GM21576 (cell line): ENCODE measurements around the gene PEPD.
"Not testable (repeated sequence)": the region's sequence is repeated elsewhere in the genome, so short reads cannot be mapped to it uniquely, and the experiment has no call there.

Experiments
- ATAC-seq: cut with Tn5 transposase; IDR thresholded peaks from one replicate; pipeline ENCODE4 v1.9.1; 2021; ENCODE audit warnings: mild to moderate bottlenecking, moderate library complexity; ENCODE audit not compliant: unreplicated experiment

The PEPD gene

GRCh38 chr19:33499248-33499647 is 22.3 kb downstream of the PEPD start:
- ATAC-seq: no peak

GRCh38 chr19:33498391-33499000 is 23.1 kb downstream of the PEPD start:
- no peak for ATAC-seq

DNA sequence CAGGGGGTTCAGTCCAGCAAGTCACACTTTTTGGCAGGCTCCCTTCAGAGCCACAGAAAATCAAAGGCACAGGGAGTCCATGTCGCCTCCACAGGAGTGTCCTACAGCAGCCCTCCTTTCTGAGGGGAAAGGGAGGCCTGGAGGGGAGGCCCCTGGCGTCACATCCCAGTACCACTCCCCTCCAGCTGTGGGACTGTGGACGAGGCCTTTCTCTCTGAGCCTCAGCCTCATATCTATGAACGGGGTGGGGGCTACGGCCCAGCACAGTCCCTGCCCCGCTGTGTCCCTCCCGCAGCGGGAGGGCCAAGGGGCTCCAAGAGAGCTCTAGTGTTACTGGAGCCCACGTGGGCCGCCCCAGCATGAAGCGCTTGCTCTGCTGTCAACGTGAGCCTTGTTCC is 23.8 kb downstream of the PEPD start:
- ATAC-seq: no peak

DNA sequence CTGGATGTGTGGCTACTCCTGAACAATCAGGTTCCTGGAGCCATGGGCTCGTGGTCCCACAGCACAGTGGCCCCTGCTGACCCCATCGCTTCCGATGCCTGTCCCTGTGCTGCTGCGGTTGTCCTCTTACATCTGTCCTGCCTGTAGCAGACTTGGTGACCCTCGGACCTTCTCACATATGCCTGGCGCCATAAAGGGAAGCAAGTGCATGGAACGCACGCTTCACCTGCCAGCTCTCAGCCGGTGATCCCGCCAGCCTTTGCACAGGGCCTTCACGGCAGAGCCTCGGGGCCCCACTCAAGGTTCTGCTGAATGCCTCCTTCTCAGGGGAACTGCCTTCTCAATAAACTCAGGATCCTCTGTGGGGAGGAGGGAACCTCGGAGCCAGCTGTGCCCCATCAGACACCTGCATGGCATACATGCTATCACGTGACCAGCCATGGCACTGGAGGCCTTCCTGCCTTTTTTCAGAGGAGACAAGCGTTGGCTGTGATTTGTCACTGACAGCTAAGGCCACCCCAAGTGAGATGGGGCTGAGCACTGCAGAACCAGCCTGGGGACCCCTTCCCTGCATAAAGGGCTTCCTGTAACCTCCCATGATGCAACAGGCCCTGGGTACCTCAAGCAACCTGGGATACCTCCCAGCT is 24.3 kb downstream of the PEPD start:
- ATAC-seq: no peak

DNA sequence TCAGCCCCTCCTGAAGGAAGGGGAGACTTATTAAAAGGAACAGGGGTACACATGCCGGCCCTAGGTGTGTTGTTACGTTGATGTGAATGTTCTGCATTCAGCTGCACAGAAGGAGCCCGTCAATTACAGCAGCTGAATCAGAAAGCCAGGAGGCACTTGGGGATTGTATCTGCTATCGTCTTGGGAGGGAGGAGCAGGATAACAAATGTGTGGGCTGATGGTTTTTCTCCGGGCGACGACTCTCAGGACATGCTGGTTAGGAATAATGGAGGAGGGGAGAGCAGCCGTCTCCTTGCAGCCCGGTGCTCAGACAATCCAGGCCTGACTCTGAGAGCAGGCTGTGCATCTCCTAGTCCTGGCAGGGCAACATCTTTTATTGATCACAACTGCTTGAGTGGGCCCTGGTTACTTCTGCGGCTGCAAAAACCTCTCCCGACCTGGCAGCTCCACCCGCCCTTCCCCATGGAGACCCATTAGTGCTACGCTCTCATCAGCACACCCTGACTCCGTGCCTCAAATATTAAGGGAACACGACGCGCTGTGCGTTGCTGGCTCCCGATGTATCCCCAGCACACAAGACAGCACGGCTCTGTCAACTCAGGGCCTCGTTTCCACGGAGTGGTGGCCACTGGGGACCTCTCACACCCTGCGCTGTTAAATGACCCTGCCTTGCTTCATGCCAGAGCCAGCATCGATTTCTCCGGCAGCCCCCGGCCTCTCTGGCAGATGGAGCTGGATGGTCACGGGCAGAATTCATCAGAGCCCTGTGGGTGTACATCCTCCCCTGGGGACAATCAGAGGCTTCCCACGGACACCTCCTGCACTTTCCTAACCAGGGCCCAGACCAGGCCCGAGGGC is 25.3 kb downstream of the PEPD start:
- ATAC-seq: no peak

DNA sequence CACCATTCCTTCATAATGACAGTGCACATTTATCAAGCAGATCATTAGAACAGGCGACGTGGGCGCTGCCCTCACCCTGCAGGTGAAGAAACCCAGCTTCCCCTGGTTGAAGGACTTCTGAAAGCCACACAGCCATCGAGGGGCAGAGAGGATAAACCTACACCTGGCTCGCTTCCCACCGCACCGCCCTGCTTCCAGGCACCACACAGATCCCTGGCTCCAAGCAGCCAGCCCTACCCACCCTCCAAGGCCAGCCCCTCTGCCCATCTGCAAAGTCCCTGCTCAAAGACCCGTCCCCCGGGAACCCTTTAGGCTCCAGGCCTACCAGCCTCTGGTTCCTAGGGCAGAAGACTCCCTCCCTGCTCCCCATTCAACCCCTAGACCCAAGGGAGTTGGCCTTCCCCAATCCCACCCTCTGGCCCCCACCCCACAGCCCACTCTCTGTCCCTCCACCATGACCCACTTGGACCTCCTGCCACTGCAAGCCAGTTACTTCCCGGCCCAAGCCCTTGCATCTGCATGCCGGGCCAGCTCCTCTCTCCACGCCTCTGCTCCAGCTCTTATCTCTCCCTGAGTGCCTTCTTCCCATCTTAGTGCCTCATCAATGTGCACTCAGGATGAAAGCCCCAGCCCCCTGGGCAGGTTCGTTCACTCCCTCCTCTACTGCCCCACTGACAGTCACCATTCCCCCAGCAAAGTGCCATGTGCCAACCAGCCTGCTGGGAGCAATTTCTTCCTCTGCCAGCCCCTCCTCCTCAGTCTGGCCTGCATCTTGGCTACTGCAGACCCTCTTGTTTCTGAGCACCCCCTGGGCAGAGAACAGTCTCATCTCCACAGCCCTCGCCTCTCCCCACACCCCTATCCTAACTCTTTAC is 28.0 kb downstream of the PEPD start:
- no peak for ATAC-seq

DNA sequence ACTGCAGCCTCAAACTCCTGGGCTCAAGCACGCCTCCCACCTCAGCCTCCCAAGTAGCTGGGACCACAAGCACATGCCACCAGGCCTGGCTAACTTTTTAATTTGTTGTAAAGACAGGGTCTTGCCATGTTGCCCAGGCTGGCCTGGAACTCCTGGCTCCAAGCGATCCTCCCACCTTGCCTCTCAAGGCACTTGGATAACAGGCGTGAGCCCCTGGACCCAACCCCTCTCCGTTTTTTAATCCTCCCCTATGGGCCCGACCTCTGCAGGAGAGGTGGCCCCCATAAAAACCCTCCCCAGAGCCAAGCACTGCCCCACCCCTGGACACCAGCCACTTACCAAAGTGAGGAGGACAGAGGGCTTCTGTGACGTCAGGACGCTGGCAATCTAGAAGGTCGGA is 28.6 kb downstream of the PEPD start:
- ATAC-seq: no peak

DNA sequence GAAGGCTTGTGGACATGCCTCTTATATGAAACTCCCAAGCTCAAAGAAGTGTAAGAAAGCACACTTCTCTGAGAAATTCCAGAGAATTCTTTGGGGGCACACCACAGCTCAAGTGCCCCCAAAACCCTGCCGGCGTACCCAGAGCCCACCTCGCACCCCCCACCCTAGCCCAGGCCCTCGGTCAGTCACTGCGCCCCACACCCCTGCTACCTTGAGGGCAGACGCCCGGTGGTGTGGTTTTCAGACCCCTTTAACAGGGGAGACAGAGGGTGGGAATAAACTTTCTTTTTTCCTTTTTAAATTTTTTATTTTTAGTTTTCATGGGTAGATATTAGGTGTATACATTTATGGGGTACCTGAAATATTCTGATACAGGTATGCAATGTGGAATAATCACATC is 29.5 kb downstream of the PEPD start:
- no peak for ATAC-seq

GRCh38 chr19:33490596-33490995 is 31.0 kb downstream of the PEPD start:
- ATAC-seq: not testable (repeated sequence)

- no peak for ATAC-seq
Observed at GRCh38 chr19:33490041-33490451, 31.5 kb downstream of the PEPD start.

DNA sequence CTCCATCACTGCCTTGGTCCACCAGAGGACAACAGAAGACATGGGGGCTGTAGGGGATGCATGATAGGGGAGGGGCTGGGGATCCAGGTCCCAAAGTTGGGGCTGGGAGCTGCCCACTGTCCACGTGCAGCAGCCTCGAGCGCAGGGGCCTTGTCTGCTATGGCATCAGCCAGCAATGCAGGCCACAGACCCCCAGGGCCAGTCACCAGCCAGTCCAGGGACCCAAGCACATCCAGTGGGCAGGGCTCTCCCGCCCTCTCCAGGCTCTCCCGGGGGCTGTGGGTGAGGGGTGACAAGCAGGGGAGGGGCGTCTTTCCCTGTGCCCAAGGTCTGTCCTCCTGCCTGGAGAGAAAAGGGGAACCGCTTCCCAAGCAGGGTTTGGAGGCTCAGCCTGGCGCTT is 32.8 kb downstream of the PEPD start:
- ATAC-seq: no peak

- no peak for ATAC-seq
Observed at GRCh38 chr19:33487901-33488800, 33.4 kb downstream of the PEPD start.

GRCh38 chr19:33486936-33487811 is 34.4 kb downstream of the PEPD start:
- ATAC-seq: no peak

DNA sequence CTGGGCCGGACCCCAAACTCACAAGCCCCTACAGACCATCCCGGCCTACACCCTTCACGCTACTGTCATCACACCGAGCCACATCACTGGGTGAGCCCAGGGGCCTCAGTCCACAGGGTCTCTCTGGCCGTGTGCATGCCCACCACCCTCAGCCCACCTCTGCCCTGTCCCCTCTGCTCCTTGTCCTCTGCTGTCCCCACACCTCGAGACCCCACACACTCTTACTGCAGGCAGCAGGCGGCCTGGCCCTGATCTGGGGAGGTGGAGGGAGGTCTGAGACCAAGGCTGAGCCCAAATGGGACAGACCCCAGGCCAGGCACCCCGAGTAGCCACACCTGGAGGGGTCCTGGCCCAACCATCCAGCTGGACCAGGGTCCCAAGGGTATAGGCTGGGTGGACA is 35.2 kb downstream of the PEPD start:
- no peak for ATAC-seq

DNA sequence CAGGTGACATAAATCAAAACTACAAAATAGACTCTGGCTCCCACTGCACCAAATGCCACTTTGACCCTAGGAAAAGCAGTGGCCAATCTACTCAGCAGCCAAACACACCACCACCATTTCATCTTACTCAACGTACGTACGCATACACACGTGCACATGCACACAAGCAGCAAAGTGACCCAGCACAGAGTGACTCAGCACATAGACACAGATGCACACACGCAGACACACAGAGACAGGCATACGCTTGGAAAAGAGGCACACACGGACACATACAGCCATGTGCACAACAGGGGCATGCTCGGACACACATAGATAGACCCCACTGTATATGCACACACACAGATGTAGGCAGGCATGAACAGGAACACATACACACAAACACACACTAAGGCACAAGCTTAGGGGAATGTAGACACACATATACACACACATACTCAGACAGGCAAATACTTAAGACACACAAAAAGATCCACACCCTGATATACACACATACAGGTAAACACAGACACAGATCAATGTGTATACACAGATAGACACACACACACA is 37.3 kb downstream of the PEPD start:
- no peak for ATAC-seq

- no peak for ATAC-seq
Observed at GRCh38 chr19:33482476-33482875, 39.1 kb downstream of the PEPD start.

DNA sequence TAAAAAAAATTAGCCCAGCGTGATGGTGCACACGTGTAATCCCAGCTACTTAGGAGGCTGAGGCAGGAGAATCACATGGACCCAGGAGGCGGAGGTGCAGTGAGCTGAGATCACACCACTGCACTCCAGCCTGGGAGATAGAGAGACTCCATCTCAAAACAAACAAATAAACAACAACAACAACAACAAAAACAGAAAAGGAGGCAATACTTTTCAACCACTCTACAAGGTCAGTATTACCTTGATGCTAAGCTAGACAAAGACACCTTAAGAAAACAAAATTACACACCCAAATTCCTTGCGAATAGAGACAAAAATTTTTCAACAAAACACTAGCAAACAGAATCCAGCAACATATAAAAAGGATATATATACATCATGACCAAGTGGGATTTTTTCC is 39.7 kb downstream of the PEPD start:
- no peak for ATAC-seq

GRCh38 chr19:33479570-33479969 is 42.0 kb downstream of the PEPD start:
- ATAC-seq: not testable (repeated sequence)

GRCh38 chr19:33477781-33478180 is 43.8 kb downstream of the PEPD start:
- no peak for ATAC-seq
